Adrenal gland (tissue), 5 donors: ENCODE results near the gene LHFPL6.

Experiments
- POLR2A ChIP-seq, 2 donors: fragments of 450-650 bp; IDR thresholded peaks; one replicate each; pipeline ENCODE4 v1.6.1; 2017; ENCODE audit warnings: antibody characterized with exemption in 2 of 2, mild to moderate bottlenecking in 2 of 2, moderate library complexity in 1 of 2
- TF ChIP-seq, protein P1 (sequence below), 6 experiments: fragments of 450-650 bp in 4 of 6; fragments of 200-600 bp in 2 of 6; sonication (generic) in 1 of 6; IDR thresholded peaks; 1 replicate in 5 of 6; 2 replicates in 1 of 6; pipeline versions ENCODE4 v1.5.1 to v1.8.0; 2016 to 2021; ENCODE audit warnings: antibody characterized with exemption in 6 of 6, mild to moderate bottlenecking in 2 of 6, moderate library complexity in 1 of 6
- donor health status: DM: no; HTN: no; CAD: no.

DNA sequence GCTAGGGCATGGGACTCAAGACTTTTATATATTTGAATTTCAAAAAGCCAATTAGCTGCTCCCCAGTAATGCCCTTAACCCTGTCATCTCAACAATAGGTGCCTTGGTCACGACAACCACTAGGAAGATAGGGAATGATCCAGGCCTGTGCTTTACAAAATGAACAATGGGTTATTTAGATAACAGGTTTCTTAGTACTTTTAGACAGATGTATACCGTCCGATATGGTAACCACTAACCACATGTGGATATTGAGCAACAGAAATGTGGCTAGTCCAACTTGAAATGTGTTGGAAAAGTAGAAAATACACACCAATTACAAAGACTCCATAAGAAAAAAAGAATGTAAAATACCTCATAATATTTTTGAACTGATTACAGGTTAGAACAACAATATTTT, 201.2 kb downstream of the LHFPL6 start:
- TF ChIP-seq, protein P1, sequence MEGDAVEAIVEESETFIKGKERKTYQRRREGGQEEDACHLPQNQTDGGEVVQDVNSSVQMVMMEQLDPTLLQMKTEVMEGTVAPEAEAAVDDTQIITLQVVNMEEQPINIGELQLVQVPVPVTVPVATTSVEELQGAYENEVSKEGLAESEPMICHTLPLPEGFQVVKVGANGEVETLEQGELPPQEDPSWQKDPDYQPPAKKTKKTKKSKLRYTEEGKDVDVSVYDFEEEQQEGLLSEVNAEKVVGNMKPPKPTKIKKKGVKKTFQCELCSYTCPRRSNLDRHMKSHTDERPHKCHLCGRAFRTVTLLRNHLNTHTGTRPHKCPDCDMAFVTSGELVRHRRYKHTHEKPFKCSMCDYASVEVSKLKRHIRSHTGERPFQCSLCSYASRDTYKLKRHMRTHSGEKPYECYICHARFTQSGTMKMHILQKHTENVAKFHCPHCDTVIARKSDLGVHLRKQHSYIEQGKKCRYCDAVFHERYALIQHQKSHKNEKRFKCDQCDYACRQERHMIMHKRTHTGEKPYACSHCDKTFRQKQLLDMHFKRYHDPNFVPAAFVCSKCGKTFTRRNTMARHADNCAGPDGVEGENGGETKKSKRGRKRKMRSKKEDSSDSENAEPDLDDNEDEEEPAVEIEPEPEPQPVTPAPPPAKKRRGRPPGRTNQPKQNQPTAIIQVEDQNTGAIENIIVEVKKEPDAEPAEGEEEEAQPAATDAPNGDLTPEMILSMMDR (IDR thresholded peaks at IDR 0.05): no peak
- TF ChIP-seq POLR2A (IDR thresholded peaks at IDR 0.05): no peak
